NCI-H2107 (cell line): ENCODE results near the gene ENPEP.

ENCODE experiments used
- DNase-seq: peaks from one replicate; lab custom pipeline; 2025; lab: John Stamatoyannopoulos, UW

Gene ENPEP

GRCh38 chr4:110610620-110610939, 134.6 kb downstream of the ENPEP start:
- DNase-seq, result no peak

GRCh38 chr4:110610940-110611831, 135.2 kb downstream of the ENPEP start:
- DNase-seq, result no peak

- no peak for DNase-seq
These were observed 136.1 kb downstream of the ENPEP start for GRCh38 chr4:110611968-110612447.

- no peak for DNase-seq
These were observed 136.8 kb downstream of the ENPEP start for GRCh38 chr4:110612631-110613269.

- no peak for DNase-seq
These were observed 137.8 kb downstream of the ENPEP start for GRCh38 chr4:110613745-110614144.

GRCh38 chr4:110614173-110614963, 138.4 kb downstream of the ENPEP start:
- no peak for DNase-seq
